Activated CD4-positive, alpha-beta T cell treated with anti-CD3 and anti-CD28 coated beads, Interleukin-10, Interleukin-2, amounts not matched to agents 100 ng/mL and 50 ng/mL, durations not matched to agents 16 hours and 8 hours (primary cell): Measurements from ENCODE around the gene TNFAIP6.
A peak's percentile ranks its signal among the peaks of the same experiment; 100 is the strongest.
"Not testable (repeated sequence)": the region's sequence is repeated elsewhere in the genome, so short reads cannot be mapped to it uniquely, and the experiment has no call there.

Source experiments
- DNase-seq: peaks from one replicate; pipeline ENCODE4 v3.0.0-alpha.2; 2020

The TNFAIP6 gene

GRCh38 chr2:151361674-151362370, 4.4 kb downstream of the TNFAIP6 start:
- DNase-seq, result no peak

GRCh38 chr2:151363709-151364108, 6.3 kb downstream of the TNFAIP6 start:
- no peak for DNase-seq

- no peak for DNase-seq
These were observed 10.2 kb downstream of the TNFAIP6 start for GRCh38 chr2:151367571-151367970.

- peak; percentile 76 for DNase-seq
These were observed 17.0 kb downstream of the TNFAIP6 start for GRCh38 chr2:151374436-151374835.

GRCh38 chr2:151379169-151379568, 21.8 kb downstream of the TNFAIP6 start:
- DNase-seq, result no peak

GRCh38 chr2:151380580-151381235, 23.3 kb downstream of the TNFAIP6 start:
- DNase-seq, result no peak

GRCh38 chr2:151381266-151381665, 23.9 kb downstream of the TNFAIP6 start:
- DNase-seq, result no peak

GRCh38 chr2:151388011-151388410, 30.6 kb downstream of the TNFAIP6 start:
- no peak for DNase-seq

- no peak for DNase-seq
These were observed 34.0 kb downstream of the TNFAIP6 start for GRCh38 chr2:151391436-151391835.

- DNase-seq, result no peak
These were observed 37.1 kb downstream of the TNFAIP6 start for GRCh38 chr2:151394509-151394908.

GRCh38 chr2:151395509-151396374, 38.4 kb downstream of the TNFAIP6 start:
- DNase-seq, result no peak

GRCh38 chr2:151399981-151400380, 42.6 kb downstream of the TNFAIP6 start:
- no peak for DNase-seq

- DNase-seq, result no peak
These were observed 43.8 kb downstream of the TNFAIP6 start for GRCh38 chr2:151401149-151401548.

GRCh38 chr2:151403914-151404313, 46.5 kb downstream of the TNFAIP6 start:
- no peak for DNase-seq

GRCh38 chr2:151405376-151405775, 48.0 kb downstream of the TNFAIP6 start:
- no peak for DNase-seq

GRCh38 chr2:151407281-151407680, 49.9 kb downstream of the TNFAIP6 start:
- DNase-seq, result no peak

- DNase-seq, result peak; percentile 4
These were observed 51.6 kb downstream of the TNFAIP6 start for GRCh38 chr2:151408788-151409600.

GRCh38 chr2:151409601-151410484, 52.5 kb downstream of the TNFAIP6 start, which contains the start of gene RIF1:
TSS of gene RIF1 (plus strand) at chr2:151409902. CDS start at chr2:151410424, 522 bp downstream.
- peak; percentile 90 for DNase-seq

GRCh38 chr2:151410485-151410834, 53.1 kb downstream of the TNFAIP6 start:
- DNase-seq, result peak; percentile 58

GRCh38 chr2:151417650-151418049, 60.3 kb downstream of the TNFAIP6 start:
- no peak for DNase-seq

- DNase-seq, result not testable (repeated sequence)
These were observed 64.3 kb downstream of the TNFAIP6 start for GRCh38 chr2:151421681-151422080.
